Measurements from ENCODE around the gene GFAP. TPM values are rescaled to one million over a fixed set of nuclear protein-coding genes. Genes with fewer than 3 reads are reported as not detected.

The GFAP gene
- polyA plus RNA-seq, 1 of the 3 experiments (the other 2 are of a cell fraction) = 0.48 TPM

DNA sequence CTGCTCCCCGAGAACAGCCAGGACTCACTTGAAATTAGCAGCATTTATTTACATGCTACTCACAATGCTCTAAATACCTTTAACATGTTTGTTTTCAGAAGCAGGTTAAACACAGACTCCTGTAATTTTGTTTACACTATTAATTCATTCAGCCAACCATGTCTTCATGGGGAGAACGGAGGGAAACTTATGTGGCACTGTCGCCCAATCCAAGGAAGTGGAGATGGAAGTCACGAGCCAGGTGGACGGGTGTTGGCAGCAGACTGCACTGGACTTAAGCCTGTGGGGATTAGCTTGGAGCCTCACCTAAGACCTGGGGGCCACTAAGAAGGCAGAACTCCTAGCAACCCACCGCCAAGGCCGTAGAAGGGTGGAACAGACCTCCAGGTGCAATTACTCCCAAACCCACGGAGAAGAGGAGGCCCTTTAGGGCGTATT, 8.8 kb upstream of the GFAP start:
- no peaks in the 10 kb centered on the region for H3K9me2 ChIP-seq
- TF ChIP-seq TAF1 (IDR thresholded peaks at IDR 0.05; ENCODE audit: borderline replicate concordance, low read depth, low read length) (no peak), CHD2 (IDR thresholded peaks at IDR 0.05; ENCODE audit: low read length, partially characterized antibody) (no peak), YY1 (IDR thresholded peaks at IDR 0.05; ENCODE audit: low read depth) (no peak), SIN3A (IDR thresholded peaks at IDR 0.05; ENCODE audit: borderline replicate concordance, low read depth, low read length) (peak; percentile 20; the same call in 1 of the 2 replicates), TCF12 (IDR thresholded peaks at IDR 0.05) (no peak), JUND (IDR thresholded peaks at IDR 0.05) (no peak), POLR2AphosphoS5 (IDR thresholded peaks at IDR 0.05; ENCODE audit: low read depth, low read length) (peak; percentile 27; the same call in 1 of the 2 replicates), FOSL2 (IDR thresholded peaks at IDR 0.05; ENCODE audit: borderline replicate concordance, low read depth) (no peak)
- TF ChIP-seq, protein P1, sequence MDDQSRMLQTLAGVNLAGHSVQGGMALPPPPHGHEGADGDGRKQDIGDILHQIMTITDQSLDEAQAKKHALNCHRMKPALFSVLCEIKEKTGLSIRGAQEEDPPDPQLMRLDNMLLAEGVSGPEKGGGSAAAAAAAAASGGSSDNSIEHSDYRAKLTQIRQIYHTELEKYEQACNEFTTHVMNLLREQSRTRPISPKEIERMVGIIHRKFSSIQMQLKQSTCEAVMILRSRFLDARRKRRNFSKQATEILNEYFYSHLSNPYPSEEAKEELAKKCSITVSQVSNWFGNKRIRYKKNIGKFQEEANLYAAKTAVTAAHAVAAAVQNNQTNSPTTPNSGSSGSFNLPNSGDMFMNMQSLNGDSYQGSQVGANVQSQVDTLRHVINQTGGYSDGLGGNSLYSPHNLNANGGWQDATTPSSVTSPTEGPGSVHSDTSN (IDR thresholded peaks at IDR 0.05) = no peak
- H3K27ac ChIP-seq (ENCODE audit: low read depth in 2 of 2, low read length in 1 of 2) = peak overlapping the region in 1 of 2 experiments; percentile 60; a peak in 1 of 4 replicates
- H3K79me2 ChIP-seq (ENCODE audit: insufficient read depth) = no peaks in the 10 kb centered on the region
- peaks cover 0 to 34% of the 10 kb centered on the region in 2 experiments; a peak in 1 of 4 replicates for H3K4me1 ChIP-seq (ENCODE audit: control insufficient read depth in 1 of 2, insufficient read depth in 2 of 2, low read depth in 1 of 2, low read length in 1 of 2)
- CTCF ChIA-PET = interaction anchor here (1.0 to 17.2 kb wide), 5 partner anchors 15 to 174 kb away, joined by 3 to 433 read pairs (median 104); no protein-coding TSS in a partner anchor
- no peaks in the 10 kb centered on the region for H3K27me3 ChIP-seq (ENCODE audit: insufficient read depth)
- H2AFZ ChIP-seq (ENCODE audit: low read depth) = no peak overlapping the region
- peaks cover 12% of the 10 kb centered on the region for H3F3A ChIP-seq (replicated peaks; ENCODE audit: insufficient read depth)
- H3K36me3 ChIP-seq (replicated peaks in 1 of 2; ENCODE audit: control insufficient read depth in 1 of 2, insufficient read depth in 2 of 2, low read length in 1 of 2) = peaks cover 0 to 15% of the 10 kb centered on the region in 2 experiments
- DNase-seq = no peak
- POLR2A ChIA-PET = no interaction called here
- no peak overlapping the region for H3K4me3 ChIP-seq (ENCODE audit: low read depth in 2 of 2, low read length in 1 of 2)
- no peaks in the 10 kb centered on the region for H4K20me1 ChIP-seq (ENCODE audit: insufficient read depth)
- H3K9ac ChIP-seq = no peak overlapping the region
- 84% methylated on average over 9 of the region's 9 CpGs for WGBS (ENCODE audit: low lambda C conversion rate)
- no peak overlapping the region for H3K4me2 ChIP-seq
- no peaks in the 10 kb centered on the region for H3K9me3 ChIP-seq

DNA sequence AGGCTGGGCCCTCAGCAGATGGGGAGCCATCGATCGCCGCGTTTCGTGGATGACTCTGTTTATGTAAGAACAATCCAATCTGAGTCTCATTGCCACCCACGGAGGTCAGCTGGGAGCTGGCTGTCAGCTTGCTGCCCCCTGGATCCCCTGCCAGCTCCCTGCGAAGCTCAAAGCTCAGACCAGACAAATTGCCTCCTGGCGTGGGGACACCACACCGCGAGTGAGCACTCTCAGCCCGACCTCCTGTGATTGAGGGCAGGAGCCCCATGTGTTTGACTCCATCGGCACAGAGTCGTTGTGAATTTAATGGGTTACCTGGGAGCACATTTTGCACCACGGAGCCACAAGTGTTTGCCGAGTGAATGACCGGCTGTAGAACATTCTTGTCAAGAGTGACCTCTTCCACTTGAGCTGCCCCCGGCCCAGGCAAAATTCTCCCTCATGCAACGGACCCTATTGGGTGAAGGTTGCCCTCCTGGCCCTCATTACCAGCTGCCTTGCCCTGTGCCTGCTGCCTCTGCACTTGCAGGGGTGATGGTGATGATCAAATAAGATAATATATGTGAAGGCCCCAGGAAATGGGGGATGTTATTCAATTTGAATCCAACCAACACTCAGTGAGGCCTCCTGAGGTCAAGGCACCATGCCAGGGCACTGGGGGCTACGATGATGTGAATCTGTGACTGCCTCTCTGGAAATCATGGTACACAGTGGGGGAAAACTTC, 7.6 kb upstream of the GFAP start:
- Histone ChIP-seq H3K9ac (no peak overlapping the region), H3K4me3 (ENCODE audit: low read depth in 2 of 2, low read length in 1 of 2) (no peak overlapping the region), H3K9me3 (no peaks in the 10 kb centered on the region), H3F3A (replicated peaks; ENCODE audit: insufficient read depth) (peaks cover 12% of the 10 kb centered on the region), H3K4me1 (ENCODE audit: control insufficient read depth in 1 of 2, insufficient read depth in 2 of 2, low read depth in 1 of 2, low read length in 1 of 2) (peaks cover 0 to 34% of the 10 kb centered on the region in 2 experiments; a peak in 1 of 4 replicates), H3K9me2 (no peaks in the 10 kb centered on the region), H2AFZ (ENCODE audit: low read depth) (no peak overlapping the region), H3K36me3 (replicated peaks in 1 of 2; ENCODE audit: control insufficient read depth in 1 of 2, insufficient read depth in 2 of 2, low read length in 1 of 2) (peaks cover 0 to 11% of the 10 kb centered on the region in 2 experiments), H3K4me2 (no peak overlapping the region), H3K79me2 (ENCODE audit: insufficient read depth) (no peaks in the 10 kb centered on the region), H3K27ac (ENCODE audit: low read depth in 2 of 2, low read length in 1 of 2) (peak overlapping the region in 1 of 2 experiments; percentile 60; a peak in 2 of 4 replicates), H4K20me1 (ENCODE audit: insufficient read depth) (no peaks in the 10 kb centered on the region), H3K27me3 (ENCODE audit: insufficient read depth) (no peaks in the 10 kb centered on the region)
- peak; percentile 55 for DNase-seq
- TF ChIP-seq FOXJ3 (CRISPR knock-in tag; IDR thresholded peaks at IDR 0.05) (0 out of 2 replicates have a peak, but pooled peaks have one; percentile 50), RCOR1 (IDR thresholded peaks at IDR 0.05; ENCODE audit: low read length) (peak; percentile 61), GATA2 (CRISPR knock-in tag; IDR thresholded peaks at IDR 0.05) (peak; percentile 81), SIN3A (IDR thresholded peaks at IDR 0.05; ENCODE audit: borderline replicate concordance, low read depth, low read length) (no peak), EP300 (IDR thresholded peaks at IDR 0.05; ENCODE audit: borderline replicate concordance in 1 of 2, low read depth in 1 of 2, low read length in 1 of 2) (peak in 1 of 2 experiments; percentile 63; a peak in 2 of 4 replicates)
- TF ChIP-seq, protein P1 (IDR thresholded peaks at IDR 0.05) = no peak
- TF ChIP-seq, protein P2, sequence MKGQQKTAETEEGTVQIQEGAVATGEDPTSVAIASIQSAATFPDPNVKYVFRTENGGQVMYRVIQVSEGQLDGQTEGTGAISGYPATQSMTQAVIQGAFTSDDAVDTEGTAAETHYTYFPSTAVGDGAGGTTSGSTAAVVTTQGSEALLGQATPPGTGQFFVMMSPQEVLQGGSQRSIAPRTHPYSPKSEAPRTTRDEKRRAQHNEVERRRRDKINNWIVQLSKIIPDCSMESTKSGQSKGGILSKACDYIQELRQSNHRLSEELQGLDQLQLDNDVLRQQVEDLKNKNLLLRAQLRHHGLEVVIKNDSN (IDR thresholded peaks at IDR 0.05; ENCODE audit: borderline replicate concordance, low read depth) = no peak
- CTCF ChIA-PET = interaction anchor here (0.8 to 17.2 kb wide), 10 partner anchors 10 to 213 kb away, joined by 3 to 433 read pairs (median 6); partner anchors contain the start of genes ACBD4 and PLCD3
- 75% methylated on average over 19 of the region's 19 CpGs for WGBS (ENCODE audit: low lambda C conversion rate)
- POLR2A ChIA-PET = interaction anchor here (1.6 kb wide), 1 partner anchor 109 kb away, joined by 4 read pairs; no protein-coding TSS in a partner anchor

Data from SK-N-SH (cell line).